HepG2 (cell line): Measurements from ENCODE around the gene LRP5. TPM values are rescaled to one million over a fixed set of nuclear protein-coding genes. Genes with fewer than 3 reads are reported as not detected.
A peak's percentile ranks its signal among the peaks of the same experiment; 100 is the strongest.

Experiments used
- ATF7 ChIP-seq, 2 experiments: fragments of 450-650 bp in 1 of 2; sonication (generic) in 1 of 2; formaldehyde crosslinking in 1 of 2; IDR thresholded peaks; 2 replicates each; pipeline versions ENCODE4 v1.4.0 to v1.6.1; 2016 to 2020; ENCODE audit warnings: antibody characterized with exemption in 1 of 2, mild to moderate bottlenecking in 1 of 2, missing genetic modification reagents in 1 of 2
- CCAR2 ChIP-seq: fragments of 200-400 bp; formaldehyde crosslinking; optimal IDR thresholded peaks from 2 replicates; pipeline ENCODE3; 2018; ENCODE audit warnings: low read depth, mild to moderate bottlenecking, low read length, moderate library complexity
- HIVEP1 ChIP-seq: sonication (generic); formaldehyde crosslinking; IDR thresholded peaks from 2 replicates; pipeline ENCODE4 v1.4.0; 2020; ENCODE audit warnings: mild to moderate bottlenecking, missing genetic modification reagents
- SOX13 ChIP-seq, 3 experiments: fragments of 450-650 bp in 1 of 3; sonication (generic) in 1 of 3; formaldehyde crosslinking in 1 of 3; IDR thresholded peaks in 2 of 3; conservative IDR thresholded peaks in 1 of 3; 2 replicates each; pipeline versions ENCODE4 v1.5.0 to v1.6.1; 2016 to 2020; ENCODE audit warnings: antibody characterized with exemption in 1 of 3, mild to moderate bottlenecking in 1 of 3, missing compliant biosample characterization in 1 of 3, missing genetic modification reagents in 1 of 3, moderate library complexity in 1 of 3
- ZNF234 ChIP-seq: sonication (generic); formaldehyde crosslinking; conservative IDR thresholded peaks from 2 replicates; pipeline ENCODE4 v1.5.1; 2020; ENCODE audit warnings: mild to moderate bottlenecking, missing genetic modification reagents
- ZNF44 ChIP-seq: sonication (generic); formaldehyde crosslinking; IDR thresholded peaks from 2 replicates; pipeline ENCODE4 v1.5.1; 2020; ENCODE audit warnings: mild to moderate bottlenecking, missing genetic modification reagents
- polyA plus RNA-seq, 8 experiments: library from polyadenylated mRNA; depleted of rRNA in 3 of 8; stranded (reverse) in 7 of 8; unstranded in 1 of 8; fragments of >200 nt; fragmentation: Illumina TruSeq in 4 of 8; extraction: Trizol in 4 of 8; gene quantifications; 2 replicates each; pipeline versions ENCODE4 v1.2.1 to v1.2.3, GENCODE V29; 2011 to 2016; ENCODE audit warnings: low read depth in 4 of 8, missing spikeins in 1 of 8, mixed read lengths in 1 of 8; ENCODE audit not compliant: insufficient read depth in 1 of 8
- total RNA-seq, 5 experiments: library from RNA; depleted of rRNA; stranded (reverse); fragments of >200 nt; fragmentation: Illumina TruSeq; extraction: Trizol; gene quantifications; 2 replicates each; pipeline ENCODE4 v1.2.3, GENCODE V29; 2016; ENCODE audit warnings: low read depth in 1 of 5
- TF ChIP-seq, protein P1 (sequence below): sonication (generic); formaldehyde crosslinking; IDR thresholded peaks from 2 replicates; pipeline ENCODE4 v1.8.0; 2022; ENCODE audit warnings: missing genetic modification reagents, mild to moderate bottlenecking, moderate library complexity, borderline replicate concordance
- TF ChIP-seq, protein P2 (sequence below): sonication (generic); formaldehyde crosslinking; IDR thresholded peaks from 2 replicates; pipeline ENCODE4 v1.5.1; 2020; ENCODE audit warnings: missing genetic modification reagents, mild to moderate bottlenecking, borderline replicate concordance
- TF ChIP-seq, protein P3 (sequence below): sonication (generic); formaldehyde crosslinking; IDR thresholded peaks from 2 replicates; pipeline ENCODE4 v1.5.0; 2020; ENCODE audit warnings: missing genetic modification reagents
- TF ChIP-seq, protein P4 (sequence below): sonication (generic); formaldehyde crosslinking; IDR thresholded peaks from 2 replicates; pipeline ENCODE4 v1.5.0; 2020; ENCODE audit warnings: missing genetic modification reagents
- TF ChIP-seq, protein P5 (sequence below): sonication (generic); formaldehyde crosslinking; IDR thresholded peaks from 2 replicates; pipeline ENCODE4 v1.4.0; 2020; ENCODE audit warnings: missing genetic modification reagents
- TF ChIP-seq, protein P6 (sequence below): fragments of 450-650 bp; IDR thresholded peaks from 2 replicates; pipeline ENCODE4 v1.6.1; 2016

Gene LRP5
- total and polyA plus RNA-seq, 2 of the 13 experiments (the other 11 are each of a cell fraction or from before 2014, with no cell fraction given) = 40.4 to 64.0 TPM

DNA sequence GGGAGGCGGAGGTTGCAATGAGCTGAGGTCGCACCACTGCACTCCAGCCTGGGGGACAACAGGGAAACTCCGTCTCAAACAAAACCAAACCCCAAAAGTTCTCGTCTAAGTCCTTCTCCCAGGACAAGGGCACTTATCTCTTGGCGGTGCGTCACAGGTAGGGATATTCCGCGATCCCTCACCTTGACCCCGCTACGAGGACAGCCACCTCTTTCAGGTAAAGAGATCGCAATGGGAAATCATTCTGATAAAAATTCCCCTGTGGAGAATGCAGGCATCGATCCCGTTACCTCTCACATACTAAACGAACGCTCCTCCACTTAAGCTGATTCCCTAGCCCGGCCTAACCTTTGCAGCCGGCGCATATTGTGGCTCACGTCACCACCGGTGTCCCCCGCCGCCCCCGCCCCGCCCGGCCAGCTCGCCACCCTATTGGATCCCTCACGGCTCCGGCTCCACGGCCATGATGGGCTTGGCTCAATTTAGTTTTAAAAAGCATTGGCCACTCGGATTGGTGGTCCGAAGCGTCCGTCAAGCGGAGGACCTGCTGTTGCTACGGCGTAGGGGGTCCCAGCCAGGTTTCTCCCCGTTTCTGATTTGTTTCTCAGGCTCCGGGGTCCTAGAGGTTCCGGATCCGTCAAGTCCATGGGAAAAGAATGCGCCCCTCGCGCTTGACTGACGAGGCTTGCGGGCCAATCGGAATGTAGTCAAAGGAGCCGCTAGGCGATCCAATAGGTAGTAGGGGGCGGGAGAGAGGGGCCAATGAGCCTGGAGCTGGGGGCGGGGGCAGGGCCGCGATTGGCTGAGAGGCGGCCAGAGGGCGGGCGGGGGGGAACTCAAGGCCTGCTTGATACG lies 147.7 kb downstream of the LRP5 start (continued):
- TF ChIP-seq, protein P1, sequence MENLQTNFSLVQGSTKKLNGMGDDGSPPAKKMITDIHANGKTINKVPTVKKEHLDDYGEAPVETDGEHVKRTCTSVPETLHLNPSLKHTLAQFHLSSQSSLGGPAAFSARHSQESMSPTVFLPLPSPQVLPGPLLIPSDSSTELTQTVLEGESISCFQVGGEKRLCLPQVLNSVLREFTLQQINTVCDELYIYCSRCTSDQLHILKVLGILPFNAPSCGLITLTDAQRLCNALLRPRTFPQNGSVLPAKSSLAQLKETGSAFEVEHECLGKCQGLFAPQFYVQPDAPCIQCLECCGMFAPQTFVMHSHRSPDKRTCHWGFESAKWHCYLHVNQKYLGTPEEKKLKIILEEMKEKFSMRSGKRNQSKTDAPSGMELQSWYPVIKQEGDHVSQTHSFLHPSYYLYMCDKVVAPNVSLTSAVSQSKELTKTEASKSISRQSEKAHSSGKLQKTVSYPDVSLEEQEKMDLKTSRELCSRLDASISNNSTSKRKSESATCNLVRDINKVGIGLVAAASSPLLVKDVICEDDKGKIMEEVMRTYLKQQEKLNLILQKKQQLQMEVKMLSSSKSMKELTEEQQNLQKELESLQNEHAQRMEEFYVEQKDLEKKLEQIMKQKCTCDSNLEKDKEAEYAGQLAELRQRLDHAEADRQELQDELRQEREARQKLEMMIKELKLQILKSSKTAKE (CRISPR knock-in tag) = peak; percentile 23; the same call in 1 of the 2 replicates
- TF ChIP-seq, protein P2, sequence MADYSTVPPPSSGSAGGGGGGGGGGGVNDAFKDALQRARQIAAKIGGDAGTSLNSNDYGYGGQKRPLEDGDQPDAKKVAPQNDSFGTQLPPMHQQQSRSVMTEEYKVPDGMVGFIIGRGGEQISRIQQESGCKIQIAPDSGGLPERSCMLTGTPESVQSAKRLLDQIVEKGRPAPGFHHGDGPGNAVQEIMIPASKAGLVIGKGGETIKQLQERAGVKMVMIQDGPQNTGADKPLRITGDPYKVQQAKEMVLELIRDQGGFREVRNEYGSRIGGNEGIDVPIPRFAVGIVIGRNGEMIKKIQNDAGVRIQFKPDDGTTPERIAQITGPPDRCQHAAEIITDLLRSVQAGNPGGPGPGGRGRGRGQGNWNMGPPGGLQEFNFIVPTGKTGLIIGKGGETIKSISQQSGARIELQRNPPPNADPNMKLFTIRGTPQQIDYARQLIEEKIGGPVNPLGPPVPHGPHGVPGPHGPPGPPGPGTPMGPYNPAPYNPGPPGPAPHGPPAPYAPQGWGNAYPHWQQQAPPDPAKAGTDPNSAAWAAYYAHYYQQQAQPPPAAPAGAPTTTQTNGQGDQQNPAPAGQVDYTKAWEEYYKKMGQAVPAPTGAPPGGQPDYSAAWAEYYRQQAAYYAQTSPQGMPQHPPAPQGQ (CRISPR knock-in tag) = no peak
- TF ChIP-seq SOX13 (IDR thresholded peaks at IDR 0.05) (peak; percentile 13; the same call in 1 of the 2 replicates), SOX13 (CRISPR knock-in tag; conservative IDR thresholded peaks at IDR 0.05 in 1 of 2, IDR thresholded peaks at IDR 0.05 in 1 of 2) (peak in 1 of 2 experiments; percentile 53; a peak in 2 of 4 replicates), CCAR2 (no peak), ATF7 (IDR thresholded peaks at IDR 0.05) (no peak), ATF7 (CRISPR knock-in tag; IDR thresholded peaks at IDR 0.05) (no peak), ZNF44 (no peak; the same call in 1 of the 2 replicates), HIVEP1 (CRISPR knock-in tag) (peak; percentile 93), ZNF234 (no peak)
- TF ChIP-seq, protein P3, sequence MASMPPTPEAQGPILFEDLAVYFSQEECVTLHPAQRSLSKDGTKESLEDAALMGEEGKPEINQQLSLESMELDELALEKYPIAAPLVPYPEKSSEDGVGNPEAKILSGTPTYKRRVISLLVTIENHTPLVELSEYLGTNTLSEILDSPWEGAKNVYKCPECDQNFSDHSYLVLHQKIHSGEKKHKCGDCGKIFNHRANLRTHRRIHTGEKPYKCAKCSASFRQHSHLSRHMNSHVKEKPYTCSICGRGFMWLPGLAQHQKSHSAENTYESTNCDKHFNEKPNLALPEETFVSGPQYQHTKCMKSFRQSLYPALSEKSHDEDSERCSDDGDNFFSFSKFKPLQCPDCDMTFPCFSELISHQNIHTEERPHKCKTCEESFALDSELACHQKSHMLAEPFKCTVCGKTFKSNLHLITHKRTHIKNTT (CRISPR knock-in tag) = 0 out of 2 replicates have a peak, but pooled peaks have one; percentile 13
- TF ChIP-seq, protein P4, sequence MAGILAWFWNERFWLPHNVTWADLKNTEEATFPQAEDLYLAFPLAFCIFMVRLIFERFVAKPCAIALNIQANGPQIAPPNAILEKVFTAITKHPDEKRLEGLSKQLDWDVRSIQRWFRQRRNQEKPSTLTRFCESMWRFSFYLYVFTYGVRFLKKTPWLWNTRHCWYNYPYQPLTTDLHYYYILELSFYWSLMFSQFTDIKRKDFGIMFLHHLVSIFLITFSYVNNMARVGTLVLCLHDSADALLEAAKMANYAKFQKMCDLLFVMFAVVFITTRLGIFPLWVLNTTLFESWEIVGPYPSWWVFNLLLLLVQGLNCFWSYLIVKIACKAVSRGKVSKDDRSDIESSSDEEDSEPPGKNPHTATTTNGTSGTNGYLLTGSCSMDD (CRISPR knock-in tag) = no peak
- TF ChIP-seq, protein P5, sequence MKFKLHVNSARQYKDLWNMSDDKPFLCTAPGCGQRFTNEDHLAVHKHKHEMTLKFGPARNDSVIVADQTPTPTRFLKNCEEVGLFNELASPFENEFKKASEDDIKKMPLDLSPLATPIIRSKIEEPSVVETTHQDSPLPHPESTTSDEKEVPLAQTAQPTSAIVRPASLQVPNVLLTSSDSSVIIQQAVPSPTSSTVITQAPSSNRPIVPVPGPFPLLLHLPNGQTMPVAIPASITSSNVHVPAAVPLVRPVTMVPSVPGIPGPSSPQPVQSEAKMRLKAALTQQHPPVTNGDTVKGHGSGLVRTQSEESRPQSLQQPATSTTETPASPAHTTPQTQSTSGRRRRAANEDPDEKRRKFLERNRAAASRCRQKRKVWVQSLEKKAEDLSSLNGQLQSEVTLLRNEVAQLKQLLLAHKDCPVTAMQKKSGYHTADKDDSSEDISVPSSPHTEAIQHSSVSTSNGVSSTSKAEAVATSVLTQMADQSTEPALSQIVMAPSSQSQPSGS (CRISPR knock-in tag) = peak; percentile 52; the same call in 1 of the 2 replicates
- TF ChIP-seq, protein P6, sequence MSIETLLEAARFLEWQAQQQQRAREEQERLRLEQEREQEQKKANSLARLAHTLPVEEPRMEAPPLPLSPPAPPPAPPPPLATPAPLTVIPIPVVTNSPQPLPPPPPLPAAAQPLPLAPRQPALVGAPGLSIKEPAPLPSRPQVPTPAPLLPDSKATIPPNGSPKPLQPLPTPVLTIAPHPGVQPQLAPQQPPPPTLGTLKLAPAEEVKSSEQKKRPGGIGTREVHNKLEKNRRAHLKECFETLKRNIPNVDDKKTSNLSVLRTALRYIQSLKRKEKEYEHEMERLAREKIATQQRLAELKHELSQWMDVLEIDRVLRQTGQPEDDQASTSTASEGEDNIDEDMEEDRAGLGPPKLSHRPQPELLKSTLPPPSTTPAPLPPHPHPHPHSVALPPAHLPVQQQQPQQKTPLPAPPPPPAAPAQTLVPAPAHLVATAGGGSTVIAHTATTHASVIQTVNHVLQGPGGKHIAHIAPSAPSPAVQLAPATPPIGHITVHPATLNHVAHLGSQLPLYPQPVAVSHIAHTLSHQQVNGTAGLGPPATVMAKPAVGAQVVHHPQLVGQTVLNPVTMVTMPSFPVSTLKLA = no peak
